Cortex of kidney (tissue), 1 donor: ENCODE measurements around the gene RUNX2.

Experiments used
- DNase-seq: peaks from one replicate; lab custom pipeline; 2025; lab: John Stamatoyannopoulos, UW

RUNX2 gene

DNA sequence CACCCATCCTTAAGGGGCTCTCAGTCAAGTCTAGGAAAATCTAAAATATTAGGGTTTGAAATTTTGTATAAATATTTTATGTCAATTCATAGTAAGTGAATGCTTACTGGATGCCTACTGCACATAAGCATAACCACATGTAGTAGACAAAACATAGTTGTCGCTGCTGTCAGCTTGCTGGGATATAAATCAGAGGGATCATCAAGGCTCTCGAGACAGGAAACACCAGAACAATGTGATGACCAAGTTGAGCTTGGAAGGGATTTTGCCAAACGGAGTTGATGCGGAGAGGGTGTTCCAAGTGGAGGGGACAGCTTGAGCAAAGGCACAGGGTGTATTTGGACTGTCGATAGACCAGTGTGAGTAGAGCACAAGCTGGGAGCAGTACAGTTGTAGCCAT, 155.4 kb downstream of the RUNX2 start:
- DNase-seq, result no peak

DNA sequence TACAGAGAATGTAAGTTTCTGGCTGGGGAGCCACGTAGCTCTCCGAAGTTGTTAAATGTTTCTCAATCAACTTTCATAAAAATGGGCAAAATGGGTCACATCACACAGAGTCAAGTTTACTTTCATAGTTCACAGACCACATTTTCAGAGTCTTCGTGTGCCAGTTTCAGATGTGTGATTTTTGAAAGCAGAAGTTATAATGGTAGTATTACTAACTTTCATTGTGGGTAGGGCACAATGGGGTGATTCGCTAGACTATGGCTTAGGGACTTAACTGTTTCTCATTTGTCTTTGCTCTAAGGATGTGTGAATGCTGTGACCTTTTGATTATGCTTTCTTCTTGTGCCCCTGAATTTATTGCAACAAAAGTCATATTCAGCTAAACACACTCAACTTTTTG, 158.6 kb downstream of the RUNX2 start:
- DNase-seq, result no peak

DNA sequence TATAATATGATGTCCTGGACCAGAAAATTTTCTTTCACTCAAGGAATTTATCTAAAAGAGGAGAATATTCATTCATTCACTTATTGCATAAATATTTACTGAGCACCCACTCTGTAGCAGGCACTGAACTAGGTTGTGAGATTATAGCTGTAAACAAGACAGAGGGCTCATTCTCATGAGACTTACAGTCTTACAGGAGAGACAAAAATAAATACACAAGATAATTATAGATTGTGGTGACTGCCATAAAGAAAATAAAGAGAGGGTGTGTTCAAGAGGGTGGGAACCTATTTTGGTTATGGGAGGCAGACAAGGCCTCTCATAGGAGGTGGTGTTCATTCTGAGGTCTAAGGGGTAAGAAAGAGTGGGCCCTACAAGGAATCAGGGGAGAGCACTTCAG, 159.5 kb downstream of the RUNX2 start:
- no peak for DNase-seq

DNA sequence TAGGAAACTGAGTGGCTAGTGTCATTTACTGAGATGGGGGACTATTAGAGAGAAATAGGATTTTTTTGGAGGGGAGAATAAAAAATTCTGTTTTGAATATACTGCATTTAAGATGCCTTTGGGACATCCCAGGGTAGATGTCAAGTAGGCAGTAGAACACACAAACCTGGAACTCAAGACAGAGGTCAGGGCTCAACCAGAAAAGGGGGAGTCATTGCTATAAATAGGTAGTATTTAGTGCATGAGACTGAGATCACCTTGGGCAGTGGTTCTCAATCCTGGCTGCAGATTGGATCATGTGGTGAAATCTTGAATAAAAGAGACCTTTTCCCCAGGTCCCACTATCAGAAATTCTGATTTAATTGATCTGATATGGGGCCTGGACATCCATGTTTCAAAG, 160.1 kb downstream of the RUNX2 start:
- DNase-seq, result no peak

DNA sequence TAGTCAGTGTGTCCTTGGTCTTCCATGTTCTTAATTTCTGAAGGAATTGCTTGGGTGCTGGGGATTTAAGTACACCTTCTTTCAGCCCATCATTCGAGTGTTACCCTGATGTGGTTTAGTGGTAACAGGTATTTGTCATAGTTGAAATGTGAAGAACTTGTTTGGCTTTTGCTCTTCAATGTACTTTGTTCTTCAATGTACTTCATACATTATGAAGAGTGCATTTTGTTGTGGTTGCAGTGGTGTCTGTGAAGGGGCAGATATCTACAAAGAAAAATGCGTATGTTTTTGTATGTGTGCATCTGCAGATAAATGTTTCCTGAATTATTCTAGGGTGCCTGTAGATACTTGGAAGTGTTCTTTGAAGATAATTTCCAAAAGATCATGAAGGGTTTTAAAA, 160.8 kb downstream of the RUNX2 start:
- DNase-seq, result no peak

DNA sequence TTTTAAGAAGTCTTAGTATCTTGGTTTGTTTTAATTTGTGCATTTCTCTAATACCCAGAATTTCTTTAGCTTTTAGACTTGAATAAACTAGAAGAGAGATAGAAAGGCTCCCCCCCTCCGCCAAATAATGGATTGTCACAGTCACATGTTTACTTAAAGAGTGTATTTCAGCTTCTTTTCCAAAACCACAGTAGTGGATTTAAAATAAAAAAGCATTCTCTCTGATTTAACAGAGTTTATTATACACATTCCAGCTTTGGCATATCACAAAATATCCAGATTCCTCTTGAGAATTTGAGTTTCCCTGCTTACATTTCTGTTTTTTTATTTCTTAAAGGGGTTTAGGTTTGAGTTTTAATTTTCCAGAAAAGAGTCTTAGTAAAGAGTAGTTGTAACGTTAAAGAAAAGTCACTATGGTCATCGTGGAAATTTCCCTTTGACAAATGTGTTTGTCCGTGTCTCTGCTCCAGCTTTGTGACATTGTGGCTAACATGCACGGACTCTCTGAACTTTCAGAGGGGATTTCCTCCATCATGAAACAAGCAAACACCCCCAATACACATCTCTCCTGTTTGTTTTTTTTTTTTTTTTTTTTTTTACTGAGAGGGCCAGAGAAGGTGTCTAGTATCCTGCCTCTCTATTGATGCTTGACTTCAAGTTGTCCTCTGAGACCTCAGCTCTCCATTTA, 163.1 kb downstream of the RUNX2 start:
- DNase-seq, result no peak

DNA sequence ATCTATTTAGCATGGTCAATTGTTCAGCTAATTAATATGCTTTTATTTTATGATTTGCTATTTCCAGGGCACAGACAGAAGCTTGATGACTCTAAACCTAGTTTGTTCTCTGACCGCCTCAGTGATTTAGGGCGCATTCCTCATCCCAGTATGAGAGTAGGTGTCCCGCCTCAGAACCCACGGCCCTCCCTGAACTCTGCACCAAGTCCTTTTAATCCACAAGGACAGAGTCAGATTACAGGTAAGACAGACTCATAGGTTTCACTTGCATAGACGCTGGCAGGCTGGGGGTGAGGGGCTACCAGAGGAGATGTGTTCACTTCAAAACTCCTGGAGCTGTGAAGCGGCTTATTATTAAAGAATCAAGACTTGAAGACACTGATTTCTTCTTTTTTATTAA, 163.7 kb downstream of the RUNX2 start:
- DNase-seq, result no peak

DNA sequence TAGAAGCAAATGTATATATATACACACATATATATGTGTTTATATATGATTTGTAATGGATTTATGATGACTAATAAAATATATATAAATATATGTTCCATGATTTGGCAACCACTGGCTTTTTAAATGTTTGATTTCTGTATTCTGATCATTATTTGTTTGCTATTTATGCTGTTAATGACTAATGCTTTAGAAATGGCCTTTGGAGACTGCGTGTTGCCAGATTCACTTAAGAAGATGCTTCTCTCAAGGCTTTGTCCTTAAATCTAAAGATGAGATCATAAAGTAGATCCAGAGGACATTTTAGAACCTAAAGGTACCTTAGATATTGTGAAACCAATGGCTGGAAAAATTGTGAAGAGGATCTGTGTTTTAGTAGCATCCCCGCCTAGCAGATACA, 165.6 kb downstream of the RUNX2 start:
- no peak for DNase-seq

DNA sequence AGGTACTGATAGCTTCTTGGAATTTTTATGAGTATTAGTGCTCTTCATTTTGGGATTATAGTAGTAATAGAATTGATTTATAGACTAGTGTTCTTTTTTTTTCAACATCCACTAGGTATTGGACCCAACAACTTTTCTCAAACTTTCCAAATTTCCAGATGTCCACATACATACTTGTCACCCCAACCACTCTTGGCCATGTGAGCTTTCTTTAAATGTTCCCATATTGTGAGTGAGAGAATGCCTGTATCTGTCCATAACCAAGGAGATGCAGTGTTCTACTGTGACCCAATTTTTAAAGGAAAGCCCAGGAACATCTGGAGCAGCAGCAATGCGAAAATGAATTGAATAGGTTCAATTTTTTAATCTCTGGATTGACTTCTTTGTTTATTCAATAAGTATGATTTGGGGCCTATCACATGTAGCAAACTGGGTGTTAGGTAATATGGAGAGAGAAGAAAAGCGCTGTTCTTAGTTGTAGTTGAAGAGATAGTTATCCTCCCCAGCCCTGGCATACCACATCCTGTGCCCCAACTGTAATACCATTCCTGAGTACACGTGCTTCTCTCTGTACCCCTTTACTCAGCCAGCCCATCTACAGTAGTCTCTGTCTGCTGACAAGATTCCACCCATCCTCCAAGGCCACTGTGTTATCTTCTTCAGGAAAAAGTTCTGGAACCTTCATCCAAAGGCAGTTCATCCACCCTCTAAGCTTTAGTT, 166.4 kb downstream of the RUNX2 start:
- DNase-seq, result no peak

DNA sequence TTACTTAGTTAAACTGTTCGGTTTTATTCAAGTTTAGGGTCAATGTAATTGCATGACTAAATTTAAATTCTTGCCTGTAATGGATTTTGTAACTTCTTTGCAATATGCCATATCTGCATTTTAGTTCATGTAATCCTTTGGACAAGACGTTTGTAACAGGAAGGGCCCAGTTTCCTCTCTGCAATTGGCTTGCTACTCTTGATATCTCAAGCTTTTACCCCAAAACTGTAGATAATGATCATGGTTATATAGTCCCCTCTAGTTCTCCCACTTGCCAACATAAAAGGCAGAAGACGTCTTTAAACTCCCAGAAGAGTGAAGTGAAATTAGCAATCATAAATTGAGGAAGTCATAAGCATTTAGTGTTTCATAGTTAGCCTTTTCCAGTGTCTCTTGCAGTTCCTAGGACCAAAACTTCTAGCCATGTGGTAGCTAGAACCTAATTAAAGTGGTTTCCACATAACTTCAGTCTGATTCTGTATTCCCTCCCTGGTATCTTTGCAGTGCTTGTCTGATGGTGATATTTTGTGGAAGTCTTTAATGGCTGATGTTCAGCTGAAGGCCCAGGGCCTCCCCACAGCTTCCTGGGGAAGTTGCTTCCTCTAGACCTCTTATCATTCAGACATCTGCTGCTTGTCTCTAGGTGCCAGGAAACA, 167.4 kb downstream of the RUNX2 start:
- DNase-seq, result no peak

DNA sequence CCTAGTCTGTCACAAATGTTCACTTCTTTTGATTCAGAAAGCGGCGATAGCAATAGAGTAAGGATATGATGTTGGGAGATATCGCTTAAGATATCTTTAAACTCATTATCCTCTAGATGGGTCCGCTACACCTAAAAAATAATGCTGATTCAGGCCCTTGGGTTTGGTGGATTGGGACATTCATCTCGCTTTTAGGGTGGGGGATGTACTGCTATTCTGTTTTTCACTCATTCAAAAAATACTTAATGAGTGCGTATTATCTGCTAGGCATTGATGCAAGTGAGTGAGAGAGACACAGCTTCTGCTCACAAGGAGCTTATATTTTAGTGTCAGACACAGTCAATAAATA, 167.9 kb downstream of the RUNX2 start:
- DNase-seq, result no peak

DNA sequence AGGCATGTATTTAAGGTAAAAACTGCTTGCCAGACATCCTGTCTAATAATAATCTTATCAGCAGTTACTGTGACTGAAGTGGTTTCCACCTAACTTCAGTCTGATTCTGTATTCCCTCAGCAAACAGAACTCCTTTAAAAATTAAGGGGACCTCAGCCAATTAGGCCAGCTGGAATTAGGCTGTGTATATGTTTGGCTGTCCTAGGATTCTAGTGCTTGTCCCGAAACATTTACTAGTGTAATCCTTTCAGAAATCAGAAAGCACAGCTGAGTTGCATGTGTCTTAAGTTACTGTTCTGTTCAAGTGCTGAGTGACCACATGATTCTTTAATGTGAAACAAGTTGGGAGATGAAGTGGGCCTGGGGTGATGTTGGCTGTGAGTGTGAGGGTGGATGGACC, 170.5 kb downstream of the RUNX2 start:
- no peak for DNase-seq

DNA sequence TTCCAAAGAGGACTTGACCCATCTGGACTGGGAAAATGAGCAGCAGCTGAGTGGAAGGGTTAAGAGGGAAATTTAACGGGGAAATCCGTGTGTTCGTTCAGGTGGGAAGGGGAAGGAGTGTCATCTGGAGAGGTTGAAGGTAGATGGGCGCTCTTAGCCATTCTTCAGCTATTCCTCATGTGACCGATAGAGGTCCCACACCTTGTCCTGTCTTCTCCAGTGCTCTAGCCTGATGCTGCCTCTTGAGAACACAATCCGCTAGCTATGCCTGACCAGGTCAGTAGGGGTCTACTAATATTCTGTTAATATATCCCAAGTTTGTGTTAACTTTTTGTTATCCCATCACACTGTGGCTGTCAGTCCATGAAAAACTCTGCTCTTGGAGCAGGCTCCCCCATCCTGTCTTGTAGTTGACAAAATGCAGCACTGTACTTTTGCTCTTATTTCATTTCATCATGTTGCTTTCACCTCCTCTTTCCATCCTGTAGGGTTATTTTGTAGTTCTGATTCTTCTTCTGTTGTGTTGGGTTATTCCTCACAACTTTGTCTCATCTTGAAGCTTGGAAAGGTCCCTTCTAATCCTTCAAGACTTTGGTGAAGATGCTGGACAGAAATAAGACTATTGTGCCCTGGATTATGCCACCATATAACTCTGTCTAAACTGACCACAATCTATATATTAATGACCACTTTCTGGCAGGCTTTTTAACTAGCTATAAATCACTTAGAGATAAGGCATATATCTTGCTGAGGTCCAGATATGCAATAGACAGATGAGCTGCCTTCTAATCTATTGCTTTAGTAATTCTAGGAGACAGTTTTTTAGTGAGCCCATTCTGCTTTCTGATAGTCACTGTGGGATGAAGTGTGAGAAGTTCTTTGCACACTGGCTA, 173.0 kb downstream of the RUNX2 start:
- no peak for DNase-seq

DNA sequence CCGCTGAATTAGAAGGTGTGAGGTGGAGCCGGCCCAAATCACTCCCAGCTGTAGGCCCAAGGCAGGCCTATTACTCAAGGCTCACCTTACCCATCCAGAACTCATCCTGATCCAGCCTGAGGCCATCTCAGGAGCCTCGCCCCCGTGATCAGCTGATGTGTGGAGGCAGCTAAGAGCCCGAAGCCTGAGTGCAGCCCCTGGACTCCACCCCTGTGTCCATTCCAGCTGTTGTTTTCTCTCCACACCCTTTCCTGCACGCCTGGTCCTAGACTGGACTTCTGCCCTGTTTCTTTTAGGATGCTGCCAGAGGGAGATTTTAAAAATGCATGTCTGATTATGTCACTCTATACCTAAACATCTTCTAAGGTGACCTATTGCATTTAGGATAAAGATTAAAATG, 174.3 kb downstream of the RUNX2 start:
- no peak for DNase-seq

DNA sequence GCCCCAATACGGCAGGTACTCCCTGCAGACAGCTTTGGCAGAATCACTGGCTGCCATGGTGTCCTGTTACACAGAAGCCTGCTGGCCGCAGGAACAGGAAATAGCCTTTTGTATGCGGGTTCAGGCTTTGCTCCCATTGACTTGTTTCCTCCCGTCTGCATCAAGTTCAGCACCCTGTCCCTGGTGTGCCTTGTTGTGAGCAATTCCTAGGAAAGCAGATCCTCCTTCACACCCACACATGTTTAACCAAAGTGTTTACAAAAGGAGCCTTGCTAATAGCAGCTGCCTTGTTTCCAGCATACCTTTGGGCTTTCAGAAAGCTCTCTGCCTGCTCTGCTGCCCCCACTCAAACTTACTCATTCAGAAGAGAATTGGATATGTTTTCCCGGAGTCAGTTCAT, 176.8 kb downstream of the RUNX2 start:
- DNase-seq, result no peak

DNA sequence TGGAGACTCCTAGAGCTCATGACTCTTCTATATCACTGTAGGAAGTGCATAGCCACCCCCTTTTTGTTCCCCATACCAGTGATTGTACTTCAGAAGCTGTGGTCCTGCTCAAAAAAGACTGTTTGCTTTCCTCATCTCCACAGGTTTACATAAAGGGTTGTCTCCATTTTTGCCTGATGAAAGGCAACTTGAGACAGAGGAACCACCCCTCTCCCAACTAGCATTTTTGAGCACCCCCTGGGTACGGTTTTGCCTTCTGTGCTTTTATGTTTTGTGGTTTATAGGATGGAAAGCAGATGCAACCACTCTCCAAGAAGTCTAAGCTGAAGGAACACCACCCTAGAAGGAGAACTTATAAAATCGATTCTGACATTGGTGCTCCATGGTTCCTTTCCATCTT, 177.3 kb downstream of the RUNX2 start:
- DNase-seq, result no peak

DNA sequence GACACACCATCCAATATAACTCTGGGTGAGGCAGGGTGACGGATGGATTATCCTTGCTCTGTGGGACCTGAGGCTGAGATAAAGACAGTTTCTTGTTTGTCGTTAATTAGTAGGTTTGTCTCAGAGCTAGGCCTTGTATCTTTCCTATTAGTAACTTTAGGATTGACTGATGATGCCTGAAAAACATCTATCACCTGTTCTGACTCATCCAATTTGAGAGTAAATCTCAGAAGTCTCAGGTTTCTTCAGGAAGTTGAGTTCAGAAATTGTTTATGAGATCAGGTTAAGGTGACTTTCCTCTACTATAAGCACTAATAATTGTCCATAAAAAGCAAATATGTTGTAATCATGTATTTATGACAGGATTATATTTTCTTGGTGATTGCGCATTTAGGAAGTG, 179.1 kb downstream of the RUNX2 start:
- no peak for DNase-seq

DNA sequence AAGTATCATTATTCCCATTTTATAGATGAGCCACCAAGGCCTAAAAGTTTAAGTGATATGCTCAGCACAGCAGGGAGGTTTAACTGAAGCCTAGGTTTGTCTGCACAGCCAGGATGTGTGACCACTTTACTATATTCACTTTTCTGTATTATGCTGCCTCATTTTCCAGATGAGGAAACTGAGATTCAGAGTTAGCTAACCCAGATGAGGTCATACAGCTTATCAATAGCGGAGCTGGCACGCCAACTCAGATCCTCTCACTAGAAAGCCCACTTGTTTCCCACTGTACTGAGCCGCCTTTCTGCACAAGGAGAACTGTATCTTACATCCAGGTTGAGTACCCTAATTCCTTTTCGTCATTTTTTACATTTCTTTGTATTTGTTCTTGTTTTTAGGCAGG, 181.3 kb downstream of the RUNX2 start:
- no peak for DNase-seq

DNA sequence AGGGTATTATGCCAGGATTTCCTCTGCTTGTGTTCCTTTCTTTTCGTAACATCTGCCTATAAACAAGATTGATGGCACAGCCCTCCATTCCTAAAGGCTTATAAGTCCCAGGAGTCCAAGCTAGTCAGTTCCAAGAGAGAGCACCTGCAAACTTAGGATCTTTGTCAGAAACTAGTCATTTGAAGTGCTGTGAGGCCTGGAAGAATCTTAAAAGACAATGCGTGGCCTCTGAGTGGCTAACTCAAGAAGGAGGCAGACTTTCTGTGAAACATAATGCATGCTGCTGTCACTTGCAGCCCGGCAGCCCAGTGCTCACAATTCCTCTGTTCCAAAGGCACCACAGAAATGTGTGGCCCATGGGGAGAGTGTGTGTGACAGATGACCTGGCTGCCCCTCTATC, 184.6 kb downstream of the RUNX2 start:
- DNase-seq, result no peak

DNA sequence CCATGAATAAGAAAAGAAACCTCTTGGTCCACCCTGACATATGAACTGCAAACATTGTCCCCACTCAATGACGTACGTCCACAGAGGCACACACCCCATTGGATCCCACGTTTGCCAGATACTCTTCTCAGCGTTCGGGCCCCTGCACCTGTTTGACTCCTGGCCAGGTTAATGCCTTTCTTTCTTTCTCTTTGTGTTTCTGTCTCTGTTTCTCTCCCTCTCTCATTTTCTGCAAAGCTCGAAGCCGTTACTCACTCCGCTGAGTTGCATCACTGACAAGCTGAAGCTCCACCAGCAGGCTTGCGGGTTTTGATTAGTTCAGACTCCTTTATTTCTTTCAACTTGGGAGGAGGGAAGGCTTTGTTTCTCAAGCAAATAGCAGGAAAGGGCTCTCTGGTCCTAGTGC, 185.1 kb downstream of the RUNX2 start:
- no peak for DNase-seq

DNA sequence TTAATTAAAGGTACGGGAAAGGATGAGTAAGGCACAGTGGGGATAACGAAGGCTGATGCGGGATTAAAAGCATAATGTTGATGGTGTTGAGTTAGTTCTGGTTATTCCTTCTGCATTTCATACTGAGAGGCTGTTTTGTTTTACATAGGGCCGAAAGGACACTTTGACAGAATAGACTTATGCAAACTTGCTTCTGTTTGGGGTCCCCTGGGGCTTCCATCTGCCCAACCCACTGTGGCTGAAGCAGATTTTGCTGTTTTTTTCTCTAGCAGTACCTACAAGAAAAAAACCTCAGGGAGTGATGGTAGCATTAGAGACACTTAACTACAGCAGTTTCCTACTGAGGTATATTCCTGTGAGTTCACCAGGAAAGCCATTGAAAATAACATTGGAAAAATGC, 185.7 kb downstream of the RUNX2 start:
- no peak for DNase-seq

DNA sequence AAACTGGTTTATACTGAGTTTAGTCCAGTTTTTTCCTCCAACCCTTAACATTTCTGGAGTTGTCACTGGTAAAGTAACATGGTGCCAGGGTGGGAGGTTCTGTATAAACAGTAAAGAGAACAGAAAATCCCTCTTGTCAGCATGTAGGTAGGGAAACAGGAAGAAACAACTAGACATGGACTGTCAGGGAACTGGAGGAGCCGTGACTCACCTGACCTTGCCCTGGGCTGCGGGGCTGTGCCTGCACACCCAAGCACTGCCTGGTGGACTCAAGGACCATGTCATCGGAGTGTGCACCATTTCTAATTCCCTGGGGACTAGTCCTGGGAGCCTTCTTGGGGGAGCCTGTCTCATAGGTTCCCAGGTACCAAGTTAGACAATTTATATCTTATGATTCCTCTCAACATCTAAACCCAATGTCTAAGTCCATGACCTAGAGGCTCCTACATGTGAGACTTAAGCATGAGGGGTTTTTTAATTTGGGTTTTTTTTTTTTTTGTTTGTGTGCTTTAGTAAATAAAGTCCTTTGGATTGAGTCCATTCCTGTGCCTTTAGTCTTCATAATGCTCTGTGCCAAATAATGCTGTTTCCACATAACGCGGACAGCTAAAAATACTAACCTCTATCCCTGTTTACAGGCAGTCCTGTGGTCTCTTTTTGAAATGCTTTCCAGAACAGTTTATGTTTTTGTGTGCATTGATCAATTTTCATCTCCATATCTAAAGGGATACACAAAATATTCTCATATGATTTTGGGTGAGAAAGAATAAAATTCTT, 186.5 kb downstream of the RUNX2 start:
- no peak for DNase-seq
